Measurements from ENCODE around the gene HSD11B1.
A peak's percentile ranks its signal among the peaks of the same experiment; 100 is the strongest.

The HSD11B1 gene

GRCh38 chr1:209741193-209741592, 36.5 kb downstream of the HSD11B1 start:
- no peak for DNase-seq (ENCODE audit: low read depth)
- no peak for TF ChIP-seq CTCF (conservative IDR thresholded peaks at IDR 0.05; ENCODE audit: control insufficient read depth, insufficient read depth, low read depth, low read length)
- H3K4me3 ChIP-seq (ENCODE audit: control insufficient read depth, low read depth, low read length) = no peak overlapping the region

DNA sequence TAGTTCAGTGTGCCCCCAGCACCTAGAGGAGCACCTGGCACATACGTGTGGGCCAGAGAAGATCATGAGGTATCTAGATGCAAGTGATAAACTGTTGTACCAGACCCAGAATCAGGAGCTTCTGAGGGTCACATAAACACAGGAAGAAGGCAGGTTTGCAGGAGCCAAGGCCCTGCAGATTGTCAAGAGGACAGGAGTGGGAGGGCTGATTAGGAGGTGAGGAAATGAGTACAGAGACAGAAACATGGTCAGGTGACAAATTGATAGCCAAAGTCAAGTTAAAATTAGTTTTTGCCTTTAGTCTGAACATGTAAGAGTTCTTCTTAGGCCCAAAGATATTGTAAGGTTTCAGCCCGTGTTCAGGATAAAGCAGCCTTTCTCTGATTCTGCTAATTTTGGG, 37.2 kb downstream of the HSD11B1 start:
- H3K4me3 ChIP-seq (ENCODE audit: control insufficient read depth, low read depth, low read length) = no peak overlapping the region
- DNase-seq (ENCODE audit: low read depth) = no peak
- TF ChIP-seq CTCF (conservative IDR thresholded peaks at IDR 0.05; ENCODE audit: control insufficient read depth, insufficient read depth, low read depth, low read length) = no peak

GRCh38 chr1:209742409-209743144, 37.9 kb downstream of the HSD11B1 start:
- DNase-seq (ENCODE audit: low read depth) = peak; percentile 88
- no peak for TF ChIP-seq CTCF (conservative IDR thresholded peaks at IDR 0.05; ENCODE audit: control insufficient read depth, insufficient read depth, low read depth, low read length)
- H3K4me3 ChIP-seq (ENCODE audit: control insufficient read depth, low read depth, low read length) = no peak overlapping the region

- no peak overlapping the region for H3K4me3 ChIP-seq (ENCODE audit: control insufficient read depth, low read depth, low read length)
- TF ChIP-seq CTCF (conservative IDR thresholded peaks at IDR 0.05; ENCODE audit: control insufficient read depth, insufficient read depth, low read depth, low read length) = no peak
- peak; percentile 96 for DNase-seq (ENCODE audit: low read depth)
Measured at GRCh38 chr1:209743145-209743482, 38.5 kb downstream of the HSD11B1 start.

GRCh38 chr1:209746451-209747165, 42.0 kb downstream of the HSD11B1 start:
- no peak overlapping the region for H3K4me3 ChIP-seq (ENCODE audit: control insufficient read depth, low read depth, low read length)
- peak; percentile 19 for DNase-seq (ENCODE audit: low read depth)
- TF ChIP-seq CTCF (conservative IDR thresholded peaks at IDR 0.05; ENCODE audit: control insufficient read depth, insufficient read depth, low read depth, low read length) = no peak

- peak; percentile 93 for DNase-seq (ENCODE audit: low read depth)
- H3K4me3 ChIP-seq (ENCODE audit: control insufficient read depth, low read depth, low read length) = peak overlapping the region; percentile 22
- peak; percentile 65 for TF ChIP-seq CTCF (conservative IDR thresholded peaks at IDR 0.05; ENCODE audit: control insufficient read depth, insufficient read depth, low read depth, low read length)
Measured at GRCh38 chr1:209747580-209748262, 43.1 kb downstream of the HSD11B1 start.
